Skeletal muscle cell (primary cell): ENCODE measurements around the gene MGAT5.

Experiments
- DNase-seq: peaks from one replicate; pipeline ENCODE4 v3.0.0-alpha.2; 2010; ENCODE audit warnings: low read depth
- H3K4me3 ChIP-seq: 2 replicates; pipeline ENCODE4 v1.5.1; 2011; ENCODE audit warnings: low read depth, mild to moderate bottlenecking, control low read depth, low read length, moderate library complexity

Gene MGAT5

GRCh38 chr2:134500211-134500935 is 246.5 kb downstream of the MGAT5 start:
- H3K4me3 ChIP-seq, result no peak overlapping the region
- DNase-seq, result no peak

- no peak for DNase-seq
- H3K4me3 ChIP-seq, result no peak overlapping the region
Measured at GRCh38 chr2:134501476-134502091, 247.7 kb downstream of the MGAT5 start.

GRCh38 chr2:134502104-134502503 is 248.2 kb downstream of the MGAT5 start:
- no peak overlapping the region for H3K4me3 ChIP-seq
- DNase-seq, result no peak
